DOHH2 (cell line): Measurements from ENCODE around the gene EPS8L3.

ENCODE experiments used
- EZH2phosphoT487 ChIP-seq: fragments of 200-600 bp; sonication (generic); IDR thresholded peaks from 2 replicates; pipeline ENCODE4 v1.6.1; 2017; ENCODE audit warnings: borderline replicate concordance, mild to moderate bottlenecking, antibody characterized with exemption, low read length, moderate library complexity, mixed read lengths
- TF ChIP-seq, protein P1 (sequence below): fragments of 200-600 bp; sonication (generic); IDR thresholded peaks from one replicate; pipeline ENCODE4 v1.5.1; 2014; ENCODE audit warnings: antibody characterized with exemption, mild to moderate bottlenecking, low read depth, low read length; ENCODE audit not compliant: poor library complexity, severe bottlenecking

- TF ChIP-seq, protein P1, sequence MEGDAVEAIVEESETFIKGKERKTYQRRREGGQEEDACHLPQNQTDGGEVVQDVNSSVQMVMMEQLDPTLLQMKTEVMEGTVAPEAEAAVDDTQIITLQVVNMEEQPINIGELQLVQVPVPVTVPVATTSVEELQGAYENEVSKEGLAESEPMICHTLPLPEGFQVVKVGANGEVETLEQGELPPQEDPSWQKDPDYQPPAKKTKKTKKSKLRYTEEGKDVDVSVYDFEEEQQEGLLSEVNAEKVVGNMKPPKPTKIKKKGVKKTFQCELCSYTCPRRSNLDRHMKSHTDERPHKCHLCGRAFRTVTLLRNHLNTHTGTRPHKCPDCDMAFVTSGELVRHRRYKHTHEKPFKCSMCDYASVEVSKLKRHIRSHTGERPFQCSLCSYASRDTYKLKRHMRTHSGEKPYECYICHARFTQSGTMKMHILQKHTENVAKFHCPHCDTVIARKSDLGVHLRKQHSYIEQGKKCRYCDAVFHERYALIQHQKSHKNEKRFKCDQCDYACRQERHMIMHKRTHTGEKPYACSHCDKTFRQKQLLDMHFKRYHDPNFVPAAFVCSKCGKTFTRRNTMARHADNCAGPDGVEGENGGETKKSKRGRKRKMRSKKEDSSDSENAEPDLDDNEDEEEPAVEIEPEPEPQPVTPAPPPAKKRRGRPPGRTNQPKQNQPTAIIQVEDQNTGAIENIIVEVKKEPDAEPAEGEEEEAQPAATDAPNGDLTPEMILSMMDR: no peak
- no peak for TF ChIP-seq EZH2phosphoT487
These were observed 6.7 kb downstream of the EPS8L3 start for GRCh38 chr1:109756848-109757521.
